T-helper 2 cell treated with Interferon-gamma antibody and Interleukin-4, amounts not matched to agents 100 ng/mL and 5 ng/mL, for 36 hours (primary cell): Measurements from ENCODE around the gene UBE3B. TPM values are rescaled to one million over a fixed set of nuclear protein-coding genes. Genes with fewer than 3 reads are reported as not detected.

ENCODE experiments used
- intact Hi-C: fragments of 100-400 bp; cut with micrococcal nuclease; formaldehyde crosslinking; loops from one replicate; pipeline ENCODE4 v1.15.1; 2023
- total RNA-seq: library from RNA; stranded (reverse); gene quantifications from 2 replicates; pipeline ENCODE4 v1.2.3, GENCODE V29; 2022

UBE3B gene
- total RNA-seq, 1 donor from 2014 or later, result 30.2 TPM

- intact Hi-C loops, result no loop called here
Measured at GRCh38 chr12:109527489-109528123, 50.2 kb downstream of the UBE3B start.

GRCh38 chr12:109529691-109530640, 52.5 kb downstream of the UBE3B start:
- intact Hi-C loops, result no loop called here

DNA sequence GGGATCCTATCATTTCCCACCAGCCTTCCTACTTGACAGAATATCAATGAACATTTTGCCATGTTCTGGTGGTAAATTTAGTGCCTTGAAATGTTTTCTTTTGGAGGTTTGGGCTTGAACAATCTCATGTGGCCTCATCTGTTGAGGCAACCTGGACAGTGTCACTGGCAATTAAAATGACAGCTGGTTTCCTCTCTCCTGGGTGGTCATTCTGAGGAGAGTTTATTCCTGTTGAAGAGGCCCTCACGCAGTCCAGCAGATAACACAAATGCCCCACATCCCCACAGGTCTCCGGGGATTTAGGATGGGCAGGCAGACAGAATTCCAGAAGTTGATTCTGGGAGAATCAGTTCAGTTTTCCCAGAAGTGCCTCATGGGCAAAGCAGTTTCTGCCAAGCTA, 54.0 kb downstream of the UBE3B start:
- intact Hi-C loops, result no loop called here

DNA sequence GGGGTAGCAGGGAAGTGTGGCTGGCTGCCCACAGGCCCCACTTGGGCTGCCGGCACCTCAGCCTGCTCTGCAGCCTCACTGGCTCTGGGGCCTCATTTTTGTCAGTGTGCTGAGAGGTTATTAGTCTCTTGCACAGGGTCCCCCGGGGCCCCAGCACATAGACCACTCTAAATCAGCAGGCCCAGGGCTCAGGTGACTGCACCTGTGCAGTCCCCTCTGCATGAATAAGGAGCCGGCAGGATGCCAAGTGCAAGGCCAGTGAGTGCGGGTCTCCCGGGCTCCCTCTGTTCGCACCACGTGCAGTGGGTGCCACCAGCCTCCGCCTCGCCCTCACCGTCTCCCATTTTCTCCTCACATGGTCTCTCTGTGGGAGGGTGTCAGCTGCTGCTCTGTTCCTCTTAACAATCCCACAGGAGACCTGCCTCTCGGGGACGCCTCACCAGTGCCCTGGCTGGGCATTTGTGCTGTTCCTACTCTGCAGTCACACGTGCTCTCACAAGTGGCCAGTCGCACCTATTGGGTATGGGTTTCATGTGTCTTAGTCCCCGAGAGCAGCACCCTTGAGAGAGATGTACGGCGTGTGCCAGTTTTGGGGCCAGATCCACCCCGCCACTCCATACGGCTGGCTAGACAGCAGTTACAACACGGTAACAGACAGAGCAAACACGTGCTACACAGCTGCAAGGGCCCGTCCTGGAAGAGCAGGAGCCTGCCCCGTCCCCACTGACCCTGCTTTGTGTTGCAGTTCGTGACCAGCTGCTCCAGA, 55.5 kb downstream of the UBE3B start:
- intact Hi-C loops, result no loop called here

DNA sequence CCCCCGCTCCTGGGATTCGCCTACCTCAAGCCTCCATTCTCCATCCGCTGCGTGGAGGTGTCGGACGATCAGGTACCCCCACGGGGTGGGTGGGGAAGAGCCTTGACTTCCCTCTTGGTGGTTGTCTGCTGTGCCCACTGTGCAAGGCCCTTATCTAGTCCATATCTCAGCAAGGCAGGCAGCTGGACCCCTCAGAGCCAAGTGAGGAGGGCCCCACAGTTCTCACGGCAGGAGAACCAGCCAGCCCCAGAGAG, 56.0 kb downstream of the UBE3B start:
- intact Hi-C loops, result no loop called here

- intact Hi-C loops, result no loop called here
Measured at GRCh38 chr12:109534456-109534855, 57.0 kb downstream of the UBE3B start.

- intact Hi-C loops, result no loop called here
Measured at GRCh38 chr12:109535231-109535862, 57.9 kb downstream of the UBE3B start.

DNA sequence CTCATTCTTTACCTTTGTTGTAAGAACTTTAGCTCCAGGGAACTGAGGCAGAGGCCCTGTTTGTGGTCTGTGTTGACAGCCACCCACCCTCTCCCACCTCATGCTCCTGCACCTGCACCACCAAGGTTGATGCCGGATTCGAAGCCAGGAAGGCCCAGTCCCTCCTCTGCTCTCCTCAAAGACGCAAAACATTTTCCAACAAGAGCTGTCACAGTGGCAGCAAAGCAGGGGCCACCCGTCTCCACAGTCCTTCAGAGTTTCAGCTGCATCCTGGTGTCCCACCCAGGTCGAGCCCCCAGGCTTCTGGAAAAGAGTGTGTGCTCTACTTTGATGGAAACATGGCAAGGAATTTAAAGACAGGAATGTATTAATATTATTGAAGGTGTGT, 58.4 kb downstream of the UBE3B start:
- intact Hi-C loops, result no loop called here

- intact Hi-C loops, result no loop called here
Measured at GRCh38 chr12:109537136-109537535, 59.7 kb downstream of the UBE3B start.

DNA sequence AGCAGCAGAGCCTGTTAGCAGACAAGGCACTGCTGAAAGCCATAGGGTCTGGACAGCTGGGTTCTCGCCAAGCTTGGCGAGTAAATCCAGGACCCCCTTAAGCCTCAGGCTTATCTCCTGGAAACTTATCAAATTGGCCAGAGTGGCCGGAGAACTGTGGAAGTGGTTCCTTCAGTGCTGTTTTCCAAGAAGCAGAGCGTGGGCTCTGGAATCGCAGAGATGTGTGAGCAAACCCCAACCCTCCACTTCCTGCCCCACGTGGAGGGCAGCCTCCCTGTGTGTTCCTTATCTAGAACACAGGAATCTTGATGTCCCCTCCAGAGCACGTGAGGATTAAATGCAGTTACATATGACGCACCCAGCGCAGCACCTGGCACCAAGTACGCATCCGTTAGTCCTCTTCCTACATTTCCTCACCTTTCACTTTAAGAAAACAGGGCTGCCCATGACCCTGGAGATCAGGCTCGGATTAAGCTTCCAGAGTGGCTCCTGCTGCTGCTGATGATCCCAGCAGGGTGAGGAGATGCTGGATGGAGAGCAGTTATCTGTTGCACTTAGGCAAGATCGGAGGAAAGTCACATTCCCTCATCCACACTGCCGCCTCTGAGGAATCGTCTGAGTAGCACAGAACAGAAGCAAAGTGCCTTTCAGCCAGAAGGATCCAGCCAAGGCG, 60.9 kb downstream of the UBE3B start:
- intact Hi-C loops, result no loop called here

DNA sequence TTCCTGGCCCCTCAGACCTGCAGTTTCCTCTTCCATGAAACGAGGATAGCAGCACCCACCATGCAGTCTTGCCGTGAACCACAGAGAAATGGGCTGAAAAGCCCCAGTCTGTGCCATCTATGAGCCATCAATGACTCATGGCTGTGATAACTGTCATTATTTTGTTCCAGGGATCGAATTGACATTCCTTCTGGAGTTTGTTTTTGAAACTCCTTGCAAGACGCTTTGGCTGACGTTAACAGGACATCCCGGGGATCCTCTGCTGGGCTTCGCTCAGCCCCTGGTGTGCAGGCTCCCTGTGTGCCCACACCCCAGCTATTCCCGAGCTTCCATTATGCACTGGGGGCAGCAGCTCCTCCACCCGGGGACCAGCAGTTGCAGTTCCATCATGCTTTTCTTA, 62.1 kb downstream of the UBE3B start:
- intact Hi-C loops, result no loop called here

DNA sequence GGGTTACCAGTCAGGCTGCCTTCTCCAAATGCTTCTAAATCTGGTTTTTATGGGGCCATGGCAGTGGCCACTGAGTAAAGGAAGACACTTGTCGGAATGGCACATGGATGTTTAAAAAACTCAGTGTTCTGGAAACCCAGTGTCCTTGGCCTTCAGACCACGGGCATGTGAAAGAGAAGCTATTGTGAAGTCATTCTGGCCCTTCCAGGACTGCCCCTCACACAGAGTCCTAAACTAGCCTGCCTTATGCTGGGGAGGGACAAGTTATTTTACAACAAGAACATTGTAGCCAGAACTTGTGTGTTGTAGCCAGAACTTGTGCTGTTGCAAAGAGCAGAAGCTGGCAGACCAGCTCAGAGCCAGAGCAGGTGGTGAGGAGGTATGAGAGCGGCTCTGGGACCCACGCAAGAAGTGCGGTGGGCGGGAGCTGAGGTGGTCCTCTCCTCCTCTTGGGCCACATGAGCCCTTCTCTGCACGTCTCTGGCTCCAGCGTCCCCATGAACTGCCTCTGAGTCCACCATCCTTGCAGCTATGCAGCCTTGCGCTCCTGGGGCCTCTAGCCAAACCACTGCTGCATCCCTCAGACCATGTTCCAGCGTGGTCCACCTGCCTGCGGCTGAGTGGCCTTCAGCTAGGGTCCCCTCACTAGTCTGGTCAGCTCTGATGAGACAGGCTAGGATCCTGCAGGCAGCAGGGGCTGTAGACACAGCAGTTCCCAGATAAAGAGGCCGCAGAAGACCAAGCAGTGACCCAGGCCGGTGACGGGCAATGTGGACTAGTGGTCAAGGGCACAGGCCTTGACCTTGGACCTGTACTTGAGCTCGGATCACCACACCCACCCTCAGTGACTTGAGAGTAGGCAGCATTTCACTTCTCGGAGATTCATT, 63.3 kb downstream of the UBE3B start:
- intact Hi-C loops, result no loop called here

- intact Hi-C loops, result no loop called here
Measured at GRCh38 chr12:109541413-109541726, 63.9 kb downstream of the UBE3B start.

DNA sequence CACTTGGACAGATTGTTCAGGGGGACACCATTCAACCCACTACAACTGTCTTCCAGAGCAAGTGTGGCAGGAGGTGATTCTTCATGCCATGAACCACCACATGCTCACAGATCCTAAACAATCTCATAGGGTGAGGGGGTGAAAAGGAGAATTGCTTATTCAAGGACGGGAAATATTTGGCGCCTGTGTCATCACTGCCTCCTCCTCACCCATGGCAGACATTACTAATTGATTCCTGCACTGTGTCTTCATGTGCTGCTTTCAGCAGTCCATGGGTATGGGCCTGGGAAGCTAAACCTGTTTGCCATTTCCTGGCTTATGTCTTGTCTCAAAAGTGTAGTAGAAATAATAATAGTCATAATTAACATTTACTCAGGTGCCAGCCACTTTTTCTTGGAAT, 64.6 kb downstream of the UBE3B start:
- intact Hi-C loops, result no loop called here

DNA sequence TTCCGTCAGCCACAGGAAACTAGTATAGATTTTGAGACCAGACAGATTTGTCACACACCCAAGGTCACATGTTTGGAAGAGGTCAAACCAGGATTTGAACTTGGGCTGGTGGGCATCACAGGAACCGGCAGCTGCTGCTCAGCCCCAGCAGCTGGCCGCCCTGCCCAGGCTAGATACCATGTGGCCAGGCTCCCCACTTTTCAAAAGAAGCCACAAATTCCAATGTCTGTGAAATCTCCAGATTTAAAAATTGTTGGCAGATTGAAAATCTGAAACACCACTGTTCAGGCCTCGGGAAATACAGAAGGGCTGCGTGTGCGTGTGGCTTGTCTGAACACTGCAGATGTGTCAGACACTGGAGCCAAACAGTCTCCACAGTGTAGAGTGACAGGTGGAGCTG, 65.4 kb downstream of the UBE3B start:
- intact Hi-C loops, result no loop called here

DNA sequence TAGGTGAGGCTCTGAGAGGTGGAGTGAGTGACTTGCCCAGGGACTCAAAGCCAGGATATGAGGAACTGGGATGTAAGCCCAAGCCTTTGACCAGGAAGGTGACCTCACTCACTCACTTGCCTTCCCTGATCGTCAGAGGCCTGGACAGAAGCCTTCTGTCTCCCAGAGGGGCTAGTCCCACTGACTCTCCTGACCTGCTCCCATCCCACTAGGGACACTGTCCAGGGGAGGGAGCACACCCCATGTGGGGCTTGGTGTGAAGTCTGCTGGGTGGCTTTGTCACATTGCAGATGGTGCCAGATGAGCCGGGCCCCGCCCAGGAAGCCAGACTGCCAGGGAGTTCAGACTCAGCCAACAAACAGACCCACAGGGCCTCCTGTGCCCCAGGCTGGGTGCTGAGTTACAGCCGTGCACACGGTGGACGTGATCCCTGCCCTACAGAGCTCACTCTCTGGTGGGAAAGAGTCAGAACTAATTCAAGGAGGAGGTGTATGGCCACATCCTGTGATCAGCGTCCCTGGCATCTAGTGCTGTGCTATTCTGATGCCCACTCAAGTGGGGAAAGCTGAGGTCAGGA, 67.6 kb downstream of the UBE3B start:
- intact Hi-C loops, result no loop called here

- intact Hi-C loops, result no loop called here
Measured at GRCh38 chr12:109545826-109546225, 68.4 kb downstream of the UBE3B start.

GRCh38 chr12:109547286-109547685, 69.9 kb downstream of the UBE3B start:
- intact Hi-C loops, result no loop called here

DNA sequence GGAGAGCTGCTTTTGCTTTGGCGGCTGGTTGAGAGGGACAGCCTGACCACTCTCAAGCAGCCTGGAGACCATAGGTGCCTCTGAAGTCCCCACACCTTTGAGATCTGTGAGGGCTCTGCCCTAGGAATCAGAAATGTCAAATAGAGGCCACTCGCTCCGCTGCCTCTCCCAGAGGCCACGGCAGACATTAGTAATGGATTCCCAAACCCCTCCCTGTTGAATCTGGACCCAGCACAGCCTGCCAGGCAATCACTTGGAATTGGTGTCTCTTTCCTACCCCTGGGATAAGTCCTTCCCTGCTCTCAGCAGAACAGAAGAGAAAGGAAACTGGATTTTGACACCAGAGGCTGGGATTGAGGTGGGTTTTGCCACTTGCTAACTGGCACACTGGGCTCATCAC, 70.8 kb downstream of the UBE3B start:
- intact Hi-C loops, result no loop called here

GRCh38 chr12:109549613-109550270, 72.3 kb downstream of the UBE3B start:
- intact Hi-C loops, result no loop called here
